Middle frontal gyrus (tissue), 1 donor: Measurements from ENCODE around the gene RPL38.

Source experiments
- DNase-seq: peaks from one replicate; pipeline ENCODE4 v3.0.0-alpha.2; 2015; ENCODE audit warnings: low spot score; ENCODE audit errors: extremely low spot score

RPL38 gene

DNA sequence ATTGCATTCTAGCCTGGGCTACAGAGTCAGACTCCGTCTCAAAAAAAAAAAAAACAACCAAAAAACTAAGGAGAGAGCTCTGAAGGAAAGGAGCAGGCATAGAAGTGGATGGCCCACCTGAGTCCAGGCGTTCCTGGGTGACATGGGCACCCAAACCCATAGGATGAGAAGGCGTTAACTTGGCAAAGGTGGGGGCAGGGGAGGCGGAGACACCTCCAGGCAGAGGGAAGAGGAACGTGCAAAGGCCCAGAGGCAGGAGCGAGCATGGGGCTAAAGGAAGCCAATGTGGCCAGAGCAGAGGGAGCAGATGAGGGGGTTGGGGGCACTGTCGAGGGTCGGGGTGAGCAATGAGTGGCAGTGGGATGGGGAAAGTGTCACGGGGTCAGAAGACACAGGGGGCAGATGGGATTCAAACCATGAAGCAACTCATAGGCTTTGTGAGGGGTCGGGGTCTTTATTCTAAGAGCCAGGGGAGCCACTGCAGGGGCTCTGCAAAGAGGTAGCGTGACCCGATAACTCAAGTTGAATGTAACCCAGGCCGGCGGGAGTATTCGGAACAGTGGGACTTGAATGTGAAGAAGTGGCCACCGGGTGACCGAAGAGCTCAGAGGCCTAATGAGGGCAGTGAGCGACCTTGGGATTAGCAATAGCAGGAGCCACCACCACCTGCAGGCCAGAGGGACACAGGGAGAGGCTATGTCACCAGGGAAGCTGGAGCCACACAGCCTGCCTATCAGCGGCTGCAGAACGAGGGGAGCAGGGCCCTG, 21.7 kb downstream of the RPL38 start:
- no peak for DNase-seq

DNA sequence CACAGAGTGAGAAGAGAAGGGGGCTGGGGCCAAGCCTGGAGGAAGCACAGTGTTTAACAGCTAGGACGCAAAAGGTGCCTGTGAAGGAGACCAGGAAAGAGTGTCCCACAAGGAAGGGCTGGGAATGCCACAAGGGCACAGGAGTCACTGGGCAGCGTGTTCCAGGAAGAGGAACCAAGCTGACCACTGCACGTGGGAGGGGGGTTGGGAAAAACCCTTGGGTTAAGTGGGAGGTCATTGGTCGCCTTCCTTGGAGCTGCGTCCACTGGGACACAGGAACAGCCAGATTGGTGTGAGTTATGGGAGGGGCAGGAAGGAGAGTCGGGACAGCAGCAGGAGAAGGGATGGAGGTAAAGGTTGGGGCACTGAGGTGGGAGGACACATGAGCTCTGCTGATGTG, 22.8 kb downstream of the RPL38 start:
- no peak for DNase-seq

GRCh38 chr17:74227271-74228080, 24.0 kb downstream of the RPL38 start:
- no peak for DNase-seq

DNA sequence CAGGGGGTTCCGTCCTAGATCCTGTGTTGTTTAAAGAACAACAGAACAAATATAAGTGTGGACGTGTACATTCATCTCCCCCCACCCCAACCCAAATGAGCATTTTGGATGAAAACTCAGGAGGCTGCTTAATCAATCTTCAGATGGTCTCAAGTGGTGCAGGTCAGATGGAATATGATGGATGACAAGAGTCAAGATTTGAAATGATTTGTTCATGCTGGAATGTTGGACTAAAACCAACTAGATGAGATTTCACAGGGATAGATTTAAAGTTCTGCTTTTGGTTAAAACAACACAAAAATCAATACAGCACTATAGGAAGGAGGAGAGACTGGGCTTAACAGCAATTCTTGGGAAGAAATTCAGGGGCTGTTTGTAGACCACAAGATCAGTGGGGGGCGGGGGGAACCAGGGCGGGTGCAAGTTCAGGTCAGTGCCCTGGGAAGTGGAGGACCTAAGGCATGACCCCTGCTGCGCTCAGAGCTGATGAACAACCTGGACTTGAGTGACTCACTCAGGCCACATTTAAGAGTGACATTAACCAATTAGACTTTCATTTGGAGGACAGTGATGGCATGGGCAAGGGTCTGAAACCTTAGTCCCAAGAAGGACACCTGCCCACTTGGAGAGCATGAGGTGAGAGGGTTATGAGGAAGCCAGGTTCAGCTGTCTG, 25.0 kb downstream of the RPL38 start:
- DNase-seq: no peak

GRCh38 chr17:74230896-74231295, 27.4 kb downstream of the RPL38 start:
- no peak for DNase-seq

DNA sequence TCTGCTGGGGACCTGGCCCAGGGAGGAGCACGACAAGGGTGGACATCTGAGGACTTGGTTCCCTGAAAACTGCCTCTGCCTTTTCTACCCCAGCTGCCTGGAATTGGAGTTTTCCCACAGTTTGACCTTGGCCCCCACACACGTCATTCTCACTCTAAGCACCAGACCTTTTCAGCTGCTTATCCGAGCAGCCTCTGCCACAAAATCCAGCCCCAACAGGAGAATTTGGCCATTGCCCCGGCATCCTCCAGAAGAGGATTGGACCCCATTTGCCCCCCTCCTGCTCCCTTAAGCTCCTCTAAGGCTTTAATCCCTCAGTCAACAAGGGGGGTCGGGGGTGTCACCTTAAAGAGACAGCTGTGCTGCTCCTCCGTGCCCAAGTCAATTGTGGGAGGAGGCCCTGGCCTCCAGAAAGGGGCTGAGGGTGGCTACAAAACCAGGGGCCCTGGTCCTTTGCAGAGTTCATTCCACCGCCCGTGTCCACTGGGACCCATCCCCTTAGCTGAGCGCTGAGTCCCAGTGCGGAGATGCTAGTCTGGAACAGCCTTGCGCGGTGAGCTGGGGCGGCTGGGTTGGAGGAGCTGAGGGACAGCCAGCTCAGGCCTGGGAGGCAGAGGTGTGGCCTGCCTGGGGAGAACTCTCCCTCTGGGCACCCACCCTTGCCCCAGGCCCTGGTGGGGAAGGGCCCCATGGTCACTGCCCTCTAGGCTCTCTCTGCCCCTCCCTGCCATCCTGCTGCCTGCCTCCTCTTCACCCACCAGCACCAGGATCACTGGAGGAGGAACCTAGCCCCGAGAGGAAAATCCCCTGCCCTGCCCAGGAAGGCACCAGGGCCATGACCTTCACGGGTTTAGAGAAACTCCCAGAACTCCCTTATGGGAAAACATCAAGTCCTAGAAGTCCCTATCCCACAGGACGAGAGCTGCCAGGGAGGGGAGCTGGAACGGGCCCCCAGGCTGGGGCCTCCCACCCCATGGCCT, 28.7 kb downstream of the RPL38 start:
- DNase-seq: no peak

- no peak for DNase-seq
Measured at GRCh38 chr17:74233937-74234336, 30.5 kb downstream of the RPL38 start.

DNA sequence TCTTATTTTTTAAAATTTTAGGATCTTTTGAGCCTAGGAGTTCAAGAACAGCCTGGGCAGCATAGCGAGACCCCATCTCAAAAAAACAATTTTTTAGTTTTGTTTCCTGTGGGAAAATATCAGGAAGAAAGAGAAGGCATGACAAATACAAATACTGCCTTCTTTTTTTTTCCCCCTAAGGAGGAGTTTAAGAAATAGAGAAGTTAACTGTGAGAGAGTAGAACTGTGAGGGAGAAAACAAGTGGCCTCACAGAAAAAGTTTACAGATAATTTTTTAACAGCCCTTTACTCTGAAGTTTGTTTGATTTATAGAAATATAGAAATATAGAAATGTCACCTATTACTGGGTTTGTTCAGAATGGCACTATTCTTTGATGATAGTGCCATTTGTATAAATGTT, 31.0 kb downstream of the RPL38 start:
- no peak for DNase-seq

GRCh38 chr17:74235040-74235581, 31.6 kb downstream of the RPL38 start:
- no peak for DNase-seq

GRCh38 chr17:74235911-74236371, 32.5 kb downstream of the RPL38 start:
- no peak for DNase-seq

DNA sequence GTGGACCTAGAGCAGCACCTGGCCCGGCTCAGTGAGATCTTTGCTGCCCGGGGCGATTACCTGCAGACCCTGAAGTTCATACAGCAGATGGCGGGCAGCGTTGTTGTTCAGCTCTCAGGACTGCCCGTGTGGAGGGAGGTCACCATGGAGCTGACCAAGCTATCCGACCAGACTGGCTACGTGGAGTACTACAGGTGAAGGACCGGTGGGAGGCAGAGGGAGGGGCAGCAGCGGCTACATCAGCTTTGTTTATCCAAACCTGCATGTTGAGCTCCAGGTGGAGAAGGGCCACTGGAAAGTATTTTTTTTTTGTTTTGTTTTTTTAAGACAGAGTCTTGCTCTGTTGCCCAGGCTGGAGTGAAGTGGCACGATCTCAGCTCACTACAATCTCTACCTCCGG, 33.8 kb downstream of the RPL38 start:
- DNase-seq: no peak

DNA sequence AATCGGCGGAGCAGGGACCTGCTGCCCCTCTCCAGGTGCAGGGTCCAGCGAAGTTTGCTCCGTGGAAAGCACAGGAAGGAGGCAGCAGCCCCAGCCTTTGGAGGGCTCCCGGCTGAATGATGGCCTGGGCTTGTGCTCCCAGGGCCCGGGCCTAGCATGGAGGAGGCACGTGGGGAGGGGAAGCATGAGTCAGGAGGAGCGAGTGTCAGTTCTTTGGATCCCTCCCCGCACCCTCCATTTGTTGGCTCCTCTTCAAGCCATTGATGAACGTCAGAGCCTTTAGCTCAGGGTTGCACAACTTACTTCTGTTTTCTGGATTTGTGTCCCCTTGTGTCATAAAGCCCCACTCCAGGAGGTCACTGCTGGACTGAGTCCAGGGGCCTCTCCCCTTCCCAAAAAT, 35.7 kb downstream of the RPL38 start:
- no peak for DNase-seq

GRCh38 chr17:74240618-74241205, 37.2 kb downstream of the RPL38 start:
- no peak for DNase-seq

- DNase-seq: no peak
Measured at GRCh38 chr17:74241431-74241830, 38.0 kb downstream of the RPL38 start.

- no peak for DNase-seq
Measured at GRCh38 chr17:74241847-74242246, 38.4 kb downstream of the RPL38 start.

- no peak for DNase-seq
Measured at GRCh38 chr17:74243013-74243755, 39.7 kb downstream of the RPL38 start.

DNA sequence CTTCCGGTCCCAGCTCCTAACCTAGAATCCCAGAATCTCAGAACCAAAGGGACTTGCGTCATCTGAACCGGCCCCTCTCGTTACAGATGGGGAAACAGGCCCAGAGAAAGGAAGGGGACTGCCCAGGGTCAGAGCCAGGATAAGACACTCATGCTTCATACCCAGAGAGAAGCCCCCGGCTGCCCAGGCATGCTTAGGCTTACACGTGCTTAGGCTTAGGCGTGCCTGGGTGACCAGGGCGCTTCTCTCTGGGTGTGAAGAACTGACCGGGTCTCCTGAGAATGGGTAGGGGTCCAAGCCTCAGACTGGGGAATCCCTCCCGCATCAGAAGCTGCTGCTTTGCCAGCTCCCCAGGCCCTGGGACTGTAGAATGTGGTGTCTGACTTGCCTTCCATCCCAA, 40.6 kb downstream of the RPL38 start:
- no peak for DNase-seq

GRCh38 chr17:74244548-74244947, 41.1 kb downstream of the RPL38 start:
- DNase-seq: peak; percentile 69

GRCh38 chr17:74245145-74245831, 41.8 kb downstream of the RPL38 start:
- peak; percentile 76 for DNase-seq
